Right renal pelvis (tissue), 4 donors: ENCODE results near the gene TMEM200A. TPM values are rescaled to one million over a fixed set of nuclear protein-coding genes. Genes with fewer than 3 reads are reported as not detected.
A peak's percentile ranks its signal among the peaks of the same experiment; 100 is the strongest.
"Not testable (repeated sequence)": the region's sequence is repeated elsewhere in the genome, so short reads cannot be mapped to it uniquely, and the experiment has no call there.

Experiments used
- DNase-seq, 4 donors: peaks; one replicate each; pipeline ENCODE4 v3.0.0-alpha.2; 2013; ENCODE audit warnings: low read depth in 4 of 4, low spot score in 3 of 4, missing footprints in 1 of 4
- polyA plus RNA-seq, 4 donors: library from polyadenylated mRNA; unstranded; fragments of 120-200 nt; gene quantifications; one replicate each; pipeline ENCODE4 v1.2.1, GENCODE V29; 2013; ENCODE audit not compliant: insufficient read length in 4 of 4

The TMEM200A gene
- 10 to 100 TPM; 24.3 to 32.6 (median 28.7) TPM for polyA plus RNA-seq

DNA sequence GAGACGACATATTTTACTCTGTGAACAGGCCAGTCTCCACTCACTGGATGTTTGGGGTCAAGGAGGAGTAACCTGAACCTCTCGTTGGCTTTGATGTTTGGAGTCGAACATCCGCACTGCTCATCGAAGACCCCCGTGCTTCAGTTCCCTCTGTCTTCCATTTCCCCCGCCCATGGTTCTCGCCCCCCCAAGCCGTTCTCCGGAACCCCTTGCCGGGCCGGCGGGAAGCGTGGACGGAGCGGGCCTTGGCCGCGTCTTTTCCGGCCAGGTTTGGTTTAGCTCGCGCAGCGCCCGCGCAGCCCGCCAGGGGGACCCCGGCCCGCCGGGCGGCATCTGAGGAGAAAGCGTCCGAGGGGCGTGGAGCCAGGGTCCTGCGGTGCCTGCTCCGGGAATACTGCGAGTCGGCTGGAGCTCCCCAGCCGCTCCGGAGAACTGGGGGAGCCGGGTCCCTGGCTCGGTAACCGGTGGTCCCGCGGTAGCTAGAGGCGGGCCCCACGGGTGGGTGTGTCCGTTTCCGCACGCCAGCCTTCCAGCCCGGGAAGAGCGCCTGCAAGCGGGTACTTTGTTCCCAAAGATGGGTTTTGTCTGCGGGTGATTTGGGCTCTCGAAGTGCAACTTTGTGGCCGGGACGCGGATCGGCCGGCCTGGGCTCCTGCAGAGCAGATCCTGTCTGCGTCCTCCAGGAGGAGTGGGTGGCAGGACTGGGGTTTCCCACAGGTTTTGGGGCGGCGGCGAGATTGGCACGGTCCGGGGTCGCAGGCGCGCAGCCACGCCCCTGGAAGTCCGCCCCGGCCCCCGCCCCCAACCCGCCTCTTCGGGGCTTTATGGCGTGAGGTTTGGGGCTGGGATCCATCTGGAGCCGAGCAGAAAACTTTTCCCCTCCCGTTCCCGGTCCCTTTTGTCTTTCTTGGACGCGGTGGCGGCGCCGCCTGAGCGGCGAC lies at the start of gene TMEM200A:
TMEM200A (plus strand) TSS at position 852 of the 941 bp plus-strand sequence. CDS start 74,406 bp downstream, outside the sequence.
- DNase-seq, result peak; percentile 61 to 68 (median 65)

DNA sequence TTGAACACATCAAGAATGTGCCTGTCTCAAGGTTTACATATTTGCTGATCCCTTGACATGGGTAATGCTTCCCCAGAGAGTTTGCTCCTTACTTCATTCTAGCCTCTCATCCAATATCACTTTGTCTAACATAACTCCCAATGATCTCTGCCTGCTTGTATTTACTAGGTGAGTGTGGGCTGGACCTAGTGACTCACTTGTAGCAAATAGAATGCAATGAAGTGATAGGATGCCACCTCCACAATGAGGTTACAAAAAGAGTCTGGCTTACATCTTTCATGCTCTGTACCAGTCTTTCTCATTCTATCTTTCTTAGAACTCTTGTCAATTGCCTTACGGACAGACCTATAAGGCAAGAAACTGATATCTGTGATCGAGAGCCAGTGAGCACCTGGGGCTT lies 44.9 kb upstream of the TMEM200A start:
- DNase-seq, result no peak

DNA sequence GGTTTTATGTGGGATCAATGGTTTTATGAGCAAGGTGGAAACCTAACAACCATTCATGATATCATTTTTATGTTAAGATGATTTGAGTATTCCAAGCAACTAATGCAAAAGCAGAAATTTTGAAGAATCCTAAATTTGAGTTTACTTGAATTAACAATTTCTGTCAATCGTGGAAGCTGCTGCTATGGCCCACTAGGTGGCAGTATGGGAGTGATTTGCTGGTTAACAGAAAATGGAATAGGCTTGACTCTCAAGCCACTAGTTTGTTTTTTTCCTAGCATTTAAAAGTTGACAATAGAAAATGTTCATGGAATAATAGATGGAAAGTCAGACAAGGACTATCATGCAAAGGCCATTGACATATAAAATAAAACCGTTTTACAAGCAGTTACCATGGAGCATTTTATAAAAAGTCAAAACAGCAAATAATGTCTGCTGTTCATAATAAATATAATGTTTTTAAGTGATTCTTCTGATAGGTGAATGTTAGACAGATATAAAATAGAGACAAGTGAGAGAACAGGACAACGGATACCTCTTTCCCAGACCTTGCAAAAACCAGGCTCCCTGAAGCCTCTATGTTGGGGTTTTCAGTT lies 43.0 kb upstream of the TMEM200A start:
- peak; percentile 35 to 50 (median 39) for DNase-seq

DNA sequence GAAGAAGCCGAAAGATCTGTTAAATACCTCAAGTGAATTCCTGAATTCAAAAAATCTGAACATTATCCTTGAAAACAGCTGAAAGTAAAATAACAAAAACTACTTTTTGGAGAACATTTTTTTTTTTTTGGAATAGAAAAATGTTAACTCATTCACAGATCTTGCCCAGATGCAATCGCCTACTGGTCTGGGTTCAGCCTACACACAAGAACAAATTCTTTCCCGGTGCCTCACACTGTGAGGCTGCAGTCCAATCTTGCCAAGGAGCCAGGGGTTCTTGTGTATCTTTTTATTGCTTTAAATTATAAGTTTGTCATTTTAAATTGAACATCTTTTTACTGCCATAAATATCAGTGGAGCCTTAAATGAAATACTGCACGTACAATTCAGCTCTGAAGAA lies 41.2 kb upstream of the TMEM200A start:
- DNase-seq, result no peak

DNA sequence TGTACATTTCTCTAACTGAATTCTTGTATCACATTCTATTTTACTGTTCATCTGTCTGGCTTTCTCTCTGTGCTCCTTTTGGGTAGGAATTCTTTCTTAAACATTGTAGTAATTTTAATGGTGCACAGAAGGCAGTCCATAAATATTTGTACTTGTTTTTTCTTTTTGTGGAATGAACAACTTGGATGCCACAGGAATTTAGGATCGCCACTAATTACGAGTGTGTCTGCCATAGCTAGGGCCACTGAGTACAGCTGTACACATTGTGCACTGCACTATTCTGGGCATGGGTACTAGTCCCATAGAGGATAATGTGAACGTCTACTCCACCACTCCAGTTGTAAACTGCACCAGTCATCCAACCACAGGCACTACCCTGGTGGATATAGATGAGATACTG lies 39.3 kb upstream of the TMEM200A start:
- no peak for DNase-seq

DNA sequence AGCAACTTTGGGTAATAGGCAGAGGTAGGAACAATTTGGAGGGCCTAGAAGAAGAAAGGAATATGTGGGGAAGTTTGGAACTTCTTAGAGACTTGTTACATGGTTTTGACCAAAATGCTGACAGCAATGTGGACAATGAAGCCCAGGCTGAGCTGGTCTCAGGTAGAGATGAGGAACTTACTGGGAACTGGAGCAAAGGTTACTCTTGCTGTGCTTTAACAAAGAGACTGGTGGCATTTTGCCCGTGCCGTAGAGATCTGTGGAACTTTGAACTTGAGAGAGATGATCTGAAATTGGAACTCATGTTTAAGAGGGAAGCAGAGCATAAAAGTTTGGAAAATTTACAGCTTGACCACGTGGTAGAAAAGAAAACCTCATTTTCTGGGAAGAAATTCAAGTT lies 28.3 kb upstream of the TMEM200A start:
- no peak for DNase-seq

DNA sequence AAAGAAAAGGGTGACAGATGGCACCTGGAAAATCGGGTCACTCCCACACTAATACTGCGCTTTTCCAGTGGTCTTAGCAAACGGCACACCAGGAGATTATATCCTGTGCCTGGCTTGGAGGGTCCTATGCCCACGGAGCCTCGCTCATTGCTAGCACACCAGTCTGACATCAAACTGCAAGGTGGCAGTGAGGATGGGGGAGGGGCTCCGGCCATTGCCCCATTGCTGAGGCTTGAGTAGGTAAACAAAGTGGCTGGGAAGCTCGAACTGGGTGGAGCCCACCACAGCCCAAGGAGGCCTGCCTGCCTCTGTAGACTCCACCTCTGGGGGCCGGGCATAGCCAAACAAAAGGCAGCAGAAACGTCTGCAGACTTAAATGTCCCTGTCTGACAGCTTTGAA lies 19.5 kb upstream of the TMEM200A start:
- not testable (repeated sequence) for DNase-seq

DNA sequence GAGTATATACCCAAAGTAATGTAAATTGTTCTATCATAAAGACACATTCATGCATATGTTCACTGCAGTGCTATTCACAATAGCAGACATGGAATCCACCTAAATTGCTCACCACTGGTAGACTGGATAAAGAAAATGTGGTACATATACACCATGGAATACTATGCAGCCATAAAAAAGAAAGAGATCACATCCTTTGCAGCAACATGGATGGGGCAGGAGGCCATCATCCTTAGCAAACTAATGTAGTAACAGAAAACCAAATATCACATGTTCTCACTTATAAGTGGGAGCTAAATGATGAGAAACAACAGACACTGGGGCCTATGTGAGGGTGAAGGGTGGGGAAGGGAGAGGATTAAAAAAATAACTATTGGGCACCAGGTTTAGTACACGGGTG lies 11.5 kb upstream of the TMEM200A start:
- no peak for DNase-seq

DNA sequence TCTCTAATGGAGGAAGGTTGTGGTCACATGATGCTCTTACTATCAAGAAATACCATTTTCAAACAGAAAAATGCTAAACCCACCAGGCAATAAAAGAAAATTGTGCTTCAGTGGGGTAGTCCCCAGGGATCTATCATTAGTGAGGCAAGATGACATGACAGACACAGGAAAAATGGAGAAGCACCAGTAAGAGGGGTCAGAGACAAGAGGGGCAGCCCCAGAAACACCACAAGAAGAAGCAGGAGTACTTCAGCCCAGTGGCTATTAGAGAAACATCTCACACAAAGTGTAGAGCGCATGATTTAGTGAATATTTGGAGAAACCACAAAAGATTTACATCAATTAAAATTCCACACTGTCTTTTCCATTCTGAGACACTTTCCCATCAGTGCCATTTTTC lies 10.2 kb upstream of the TMEM200A start:
- DNase-seq, result no peak

DNA sequence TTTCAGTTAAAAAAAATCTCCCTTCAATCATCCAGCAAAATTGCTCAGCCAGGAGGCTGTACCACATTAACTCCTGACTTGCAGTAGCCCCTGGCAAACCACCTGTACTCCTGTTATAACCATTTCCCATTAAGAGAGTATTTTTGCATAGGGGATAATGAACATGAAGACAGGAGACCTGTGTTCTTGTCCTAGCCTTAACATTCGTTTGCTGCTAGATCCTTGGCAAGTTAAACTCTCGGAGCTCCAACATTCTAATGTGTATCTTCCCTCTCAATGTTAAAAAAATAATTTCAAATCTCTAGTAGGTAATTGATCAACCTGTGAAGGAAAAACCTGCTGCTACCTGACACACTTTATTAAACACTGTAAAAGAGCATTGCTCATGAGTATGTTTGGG lies 8.4 kb upstream of the TMEM200A start:
- no peak for DNase-seq

DNA sequence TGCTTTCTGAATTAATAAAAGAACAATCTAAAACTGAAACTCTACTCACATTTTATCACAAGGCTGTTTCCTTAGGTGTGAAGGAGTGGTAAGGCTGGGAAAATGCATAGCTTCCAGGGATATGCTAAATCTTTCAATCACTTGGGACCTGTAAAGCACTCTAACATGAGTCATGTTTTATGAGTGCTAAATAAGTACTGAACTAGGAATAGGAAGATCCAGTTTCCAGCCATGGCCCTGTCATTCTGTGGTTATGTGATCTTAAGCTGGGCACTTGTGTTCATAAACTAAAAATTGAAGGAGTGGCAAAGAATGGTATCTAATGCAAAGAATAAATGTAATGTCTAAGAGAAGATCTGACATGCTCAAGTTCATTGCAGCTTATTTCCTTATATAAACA lies 6.1 kb upstream of the TMEM200A start:
- no peak for DNase-seq

DNA sequence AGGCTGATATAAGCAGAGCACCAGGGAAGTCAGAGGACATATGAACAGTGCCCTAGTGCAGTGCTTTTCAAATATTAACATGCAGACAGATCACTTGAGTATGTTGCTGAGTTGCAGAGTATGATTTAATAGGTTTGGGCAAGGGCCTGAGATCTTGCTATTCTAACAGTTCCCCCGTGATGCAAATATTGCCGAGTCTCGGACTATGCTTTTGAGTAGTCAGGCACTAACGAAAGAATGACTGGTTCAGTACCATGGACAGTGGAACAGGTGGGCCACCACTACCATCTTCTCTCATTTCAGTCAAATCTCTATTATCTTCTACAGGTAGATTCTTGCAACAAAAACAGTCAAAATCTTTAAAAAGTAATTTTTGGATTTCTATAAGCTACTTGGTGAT lies 3.7 kb upstream of the TMEM200A start:
- peak in 2 of 4 donors; percentile 14 to 18 for DNase-seq

DNA sequence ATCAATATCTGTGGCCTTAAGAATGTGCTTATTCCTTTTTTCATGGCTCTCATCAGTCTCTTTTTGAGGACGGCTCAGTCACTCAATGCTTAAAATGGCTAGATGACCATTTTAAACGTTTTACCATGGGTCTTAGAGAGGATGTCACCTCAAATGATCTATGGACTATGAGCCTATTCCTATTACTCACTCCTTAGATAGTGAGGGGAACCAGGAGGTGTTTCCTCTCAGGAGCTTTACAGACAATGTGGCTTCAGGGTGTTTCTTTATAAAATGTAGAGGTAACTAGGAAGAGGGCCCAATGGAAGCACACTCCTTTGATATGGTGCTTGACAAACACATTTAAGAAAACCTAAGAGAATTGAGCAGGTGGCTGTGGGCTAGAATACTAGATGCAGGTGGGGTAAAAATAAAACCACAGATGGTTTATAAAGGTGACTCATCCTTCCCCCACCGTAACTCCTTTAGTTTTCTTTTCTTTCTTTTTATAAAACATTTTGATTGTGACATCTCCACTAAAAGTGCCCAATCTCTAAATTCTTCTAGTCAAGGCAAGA lies 1.5 kb upstream of the TMEM200A start:
- DNase-seq, result no peak

DNA sequence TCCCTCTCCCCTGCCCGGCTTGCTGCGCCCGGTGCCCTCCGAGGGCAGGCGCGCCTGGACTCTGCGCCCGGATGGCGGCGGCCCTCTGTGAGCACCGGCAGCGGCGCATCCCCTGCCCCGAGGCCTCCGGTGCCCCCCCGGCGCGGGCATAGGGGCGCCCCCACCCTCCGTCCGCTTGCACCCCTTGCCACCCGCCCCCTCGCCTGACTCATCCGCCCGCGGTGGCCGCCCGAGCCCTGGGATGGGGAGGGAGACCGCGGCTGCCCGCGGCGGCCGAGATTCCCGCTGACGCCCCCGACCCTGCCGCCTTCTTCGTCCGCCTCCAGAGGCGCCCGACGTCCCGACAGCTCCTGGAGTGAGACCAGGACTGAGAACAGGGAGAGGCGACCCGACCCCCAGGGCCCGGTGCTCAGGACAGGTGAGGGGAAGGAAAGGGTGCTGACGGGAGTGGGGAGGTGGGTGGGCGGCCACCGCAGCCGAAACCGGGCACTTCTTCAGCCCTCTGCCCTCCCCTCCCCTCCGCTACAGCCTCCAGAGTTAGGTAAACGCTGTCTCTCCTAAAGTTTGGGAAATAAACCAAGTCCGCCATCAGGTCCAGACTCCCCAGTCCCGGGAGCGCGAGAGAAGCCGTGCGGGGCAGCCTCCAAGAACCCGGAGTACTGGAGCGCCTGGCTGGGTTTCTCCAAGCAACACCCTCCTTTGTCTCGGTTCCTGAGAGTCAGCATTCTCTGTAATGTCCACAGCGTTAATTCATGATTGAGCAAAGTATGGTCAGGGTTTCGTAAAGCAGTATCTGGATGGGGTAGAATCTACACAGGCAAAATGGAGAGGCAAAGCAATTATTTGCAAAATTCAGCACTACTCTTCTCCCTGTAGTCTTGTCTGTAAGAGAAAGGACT lies 539 bp downstream of the TMEM200A start:
- peak in 2 of 4 donors; percentile 12 to 20 for DNase-seq

DNA sequence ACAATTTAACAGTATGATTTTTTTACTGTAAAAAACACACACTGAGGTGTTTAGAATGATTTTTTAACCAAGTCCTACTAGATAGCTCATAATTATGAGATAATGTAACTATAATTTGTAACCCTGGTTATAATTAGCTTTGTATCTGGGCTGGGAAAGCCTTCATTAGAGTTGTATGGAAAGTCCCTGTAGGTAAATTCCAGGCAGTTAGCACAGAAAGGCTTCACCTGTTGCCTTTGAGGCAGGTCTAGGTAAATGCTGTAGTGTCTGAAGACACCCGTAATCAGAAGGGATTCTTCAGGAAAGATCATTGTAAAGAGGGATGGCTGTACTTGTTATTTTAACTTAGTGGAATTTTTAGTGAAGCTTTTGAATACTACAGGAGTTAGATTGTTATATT lies 1.9 kb downstream of the TMEM200A start:
- no peak for DNase-seq

DNA sequence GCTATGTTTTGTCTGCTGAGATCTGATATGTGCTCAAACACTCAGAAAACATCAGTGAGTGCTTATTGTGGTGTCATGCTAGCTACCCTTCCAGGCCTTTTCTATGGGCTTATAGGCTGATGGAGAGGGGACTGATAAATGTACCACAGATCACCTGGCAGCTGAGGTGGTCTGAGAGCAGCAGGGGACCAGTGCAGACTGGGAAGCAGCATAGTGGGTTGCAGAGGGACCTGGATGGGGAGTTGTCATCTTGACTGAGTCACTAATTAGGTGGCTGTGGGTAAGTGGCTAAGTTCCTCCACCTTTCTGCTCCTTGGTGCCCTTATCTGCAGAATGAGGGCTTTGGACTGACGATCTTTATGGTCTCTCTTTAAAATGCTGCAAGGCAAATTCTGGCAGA lies 2.8 kb downstream of the TMEM200A start:
- no peak for DNase-seq

DNA sequence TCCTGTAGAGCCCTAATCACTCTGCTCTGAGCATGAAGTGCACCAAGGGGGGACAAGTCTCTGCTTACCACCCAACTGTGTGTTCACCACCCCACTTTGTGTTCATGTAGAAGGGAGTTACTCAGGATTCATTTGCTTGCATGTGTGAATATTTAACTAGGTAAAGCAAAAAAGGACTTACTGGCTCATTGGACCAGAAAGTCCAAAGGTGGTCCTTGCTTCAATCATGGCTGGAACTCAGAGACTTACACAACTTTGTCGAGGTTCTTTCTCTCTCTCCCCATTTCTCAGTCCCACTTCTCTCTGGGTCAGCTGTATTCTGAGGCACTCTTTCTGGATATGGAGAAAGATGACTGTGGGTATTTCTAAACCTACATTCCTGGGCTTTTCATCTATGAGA lies 4.0 kb downstream of the TMEM200A start:
- DNase-seq, result peak in 2 of 4 donors; percentile 12

DNA sequence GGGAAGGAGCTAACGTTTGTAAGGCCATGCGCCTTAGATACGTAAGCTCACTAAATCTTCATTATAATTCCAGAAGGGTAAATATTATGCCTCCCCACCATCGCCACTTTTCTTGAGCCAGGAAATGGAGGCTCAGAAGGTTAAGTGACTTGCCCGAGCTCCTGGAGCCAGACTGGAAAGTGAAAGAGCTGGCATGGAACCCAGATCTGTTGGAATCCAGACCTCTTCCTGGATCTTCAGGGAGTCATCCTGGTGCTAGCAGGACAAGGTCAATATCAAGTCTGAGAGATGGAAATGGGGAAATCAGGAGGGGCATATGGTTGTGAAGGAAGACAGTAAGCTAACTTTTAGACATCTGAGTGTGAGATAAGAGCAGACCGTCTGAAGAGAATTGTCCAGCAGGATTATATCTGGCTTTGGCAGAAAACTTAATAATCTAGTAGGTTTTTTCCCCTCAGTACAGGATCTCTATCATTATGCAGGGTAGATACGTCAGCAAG lies 6.2 kb downstream of the TMEM200A start:
- DNase-seq, result no peak

DNA sequence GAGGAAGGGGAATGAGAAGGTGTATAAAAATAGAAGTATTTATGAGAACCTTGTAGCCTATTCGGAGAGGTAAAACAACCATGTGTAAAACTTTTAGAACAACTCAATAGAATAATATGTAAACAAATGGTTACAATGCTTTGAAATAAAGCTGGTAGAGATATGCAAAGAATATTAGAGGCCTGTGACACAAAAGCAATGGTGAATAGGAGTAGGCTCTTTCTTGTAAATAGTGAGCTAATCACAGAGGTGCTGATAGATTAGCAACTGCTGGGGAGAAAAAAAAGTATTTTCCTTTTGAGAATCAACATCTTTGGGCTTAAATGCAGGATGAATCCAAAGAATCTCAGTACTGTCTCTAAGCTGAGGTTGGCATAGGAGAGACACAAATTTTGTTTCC lies 7.0 kb downstream of the TMEM200A start:
- no peak for DNase-seq

DNA sequence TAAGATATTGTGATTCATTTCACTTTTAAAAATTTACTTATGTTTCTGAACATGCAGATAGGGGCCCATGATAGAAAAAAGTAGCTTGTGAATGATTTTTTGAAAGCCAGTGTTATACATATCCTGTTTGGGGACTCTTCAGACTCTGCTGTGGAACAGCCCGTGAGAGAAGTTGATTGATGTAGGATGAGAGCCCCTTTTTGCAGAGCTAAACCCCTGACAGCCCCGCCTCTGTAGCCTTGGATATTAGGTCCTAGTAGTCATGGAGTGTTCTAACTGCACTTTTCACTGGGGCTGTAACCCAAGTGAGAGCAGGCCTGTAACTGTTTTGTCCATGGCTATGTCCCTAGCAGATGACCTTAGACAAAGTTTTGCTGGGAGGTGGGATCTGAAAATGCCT lies 8.2 kb downstream of the TMEM200A start:
- DNase-seq, result no peak
